WTC11 (cell line): ENCODE data around the gene ERMP1. TPM values are rescaled to one million over a fixed set of nuclear protein-coding genes. Genes with fewer than 3 reads are reported as not detected.

Source experiments
- ATAC-seq: fragments of 200-7000 bp; cut with Tn5 transposase; 2 replicates; pipeline ENCODE4 v1.10.0; 2021; ENCODE audit warnings: mild to moderate bottlenecking, moderate library complexity
- CTCF ChIA-PET: fragments of 300-600 bp; sonication (Branson Sonifier 250); formaldehyde crosslinking; loops from one replicate; lab custom pipeline; 2021; ENCODE audit warnings: antibody characterized with exemption; lab: Charles Lee
- POLR2A ChIA-PET: fragments of 350-600 bp; sonication (Branson Sonifier 250); formaldehyde crosslinking; loops from one replicate; lab custom pipeline; 2021; ENCODE audit warnings: antibody characterized with exemption; lab: Charles Lee
- DNase-seq: peaks from one replicate; pipeline ENCODE4 v3.0.0; 2021; ENCODE audit warnings: low spot score
- H3K27ac Mint-ChIP-seq: 2 replicates; pipeline ENCODE4 v1.8.0; 2021; ENCODE audit warnings: mixed read lengths
- H3K27me3 Mint-ChIP-seq: 2 replicates; pipeline ENCODE4 v1.8.0; 2021; ENCODE audit warnings: low read depth, mild to moderate bottlenecking, moderate library complexity, mixed read lengths
- H3K36me3 Mint-ChIP-seq: 2 replicates; pipeline ENCODE4 v1.8.0; 2021; ENCODE audit warnings: mixed read lengths
- H3K4me1 Mint-ChIP-seq: 2 replicates; pipeline ENCODE4 v1.8.0; 2022; ENCODE audit warnings: mixed read lengths
- H3K4me3 Mint-ChIP-seq: 2 replicates; pipeline ENCODE4 v1.8.0; 2021; ENCODE audit warnings: mild to moderate bottlenecking, moderate library complexity, mixed read lengths
- H3K9me3 Mint-ChIP-seq: 2 replicates; pipeline ENCODE4 v1.8.0; 2021; ENCODE audit warnings: mixed read lengths
- CREM ChIP-seq: sonication (generic); formaldehyde crosslinking; IDR thresholded peaks from 2 replicates; pipeline ENCODE4 v1.8.1; 2022; ENCODE audit warnings: mild to moderate bottlenecking, missing genetic modification reagents, moderate library complexity
- ETV6 ChIP-seq: sonication (generic); formaldehyde crosslinking; IDR thresholded peaks from 2 replicates; pipeline ENCODE4 v1.8.1; 2022; ENCODE audit warnings: mild to moderate bottlenecking, missing genetic modification reagents
- FOXJ3 ChIP-seq: sonication (generic); formaldehyde crosslinking; IDR thresholded peaks from 2 replicates; pipeline ENCODE4 v1.9.0; 2021; ENCODE audit warnings: missing genetic modification reagents, mild to moderate bottlenecking, borderline replicate concordance
- FOXK1 ChIP-seq: sonication (generic); formaldehyde crosslinking; IDR thresholded peaks from 2 replicates; pipeline ENCODE4 v1.8.0; 2022; ENCODE audit warnings: mild to moderate bottlenecking, moderate library complexity, missing genetic modification reagents
- FOXP1 ChIP-seq: sonication (generic); formaldehyde crosslinking; IDR thresholded peaks from 2 replicates; pipeline ENCODE4 v1.8.0; 2022; ENCODE audit warnings: missing genetic modification reagents, mild to moderate bottlenecking, moderate library complexity, borderline replicate concordance
- GTF2I ChIP-seq: fragments of 250-450 bp; sonication (Bioruptor Pico); conservative IDR thresholded peaks from 2 replicates; pipeline ENCODE4 v1.4.0; 2021; ENCODE audit warnings: mild to moderate bottlenecking
- KAT7 ChIP-seq: sonication (generic); formaldehyde crosslinking; IDR thresholded peaks from 2 replicates; pipeline ENCODE4 v1.8.1; 2023; ENCODE audit warnings: missing genetic modification reagents, mild to moderate bottlenecking, borderline replicate concordance
- MXD4 ChIP-seq: fragments of 250-450 bp; sonication (Bioruptor Pico); IDR thresholded peaks from 2 replicates; pipeline ENCODE4 v1.8.0; 2021; ENCODE audit warnings: mild to moderate bottlenecking, moderate library complexity, borderline replicate concordance
- NFE2L1 ChIP-seq: sonication (generic); formaldehyde crosslinking; IDR thresholded peaks from 2 replicates; pipeline ENCODE4 v1.8.1; 2023; ENCODE audit warnings: missing genetic modification reagents
- NFYB ChIP-seq: sonication (generic); formaldehyde crosslinking; conservative IDR thresholded peaks from 2 replicates; pipeline ENCODE4 v1.8.0; 2022; ENCODE audit warnings: low read depth, missing genetic modification reagents
- NR2C2 ChIP-seq: sonication (generic); formaldehyde crosslinking; IDR thresholded peaks from 2 replicates; pipeline ENCODE4 v1.8.0; 2022; ENCODE audit warnings: mild to moderate bottlenecking, missing genetic modification reagents
- OVOL2 ChIP-seq: fragments of 250-450 bp; sonication (Bioruptor Pico); IDR thresholded peaks from 2 replicates; pipeline ENCODE4 v1.9.0; 2021; ENCODE audit warnings: mild to moderate bottlenecking, borderline replicate concordance
- PRRX2 ChIP-seq: fragments of 250-450 bp; sonication (Bioruptor Pico); IDR thresholded peaks from 2 replicates; pipeline ENCODE4 v1.8.0; 2021; ENCODE audit warnings: mild to moderate bottlenecking
- SMAD4 ChIP-seq: sonication (generic); formaldehyde crosslinking; IDR thresholded peaks from 2 replicates; pipeline ENCODE4 v1.8.0; 2022; ENCODE audit warnings: mild to moderate bottlenecking, missing genetic modification reagents
- TEAD4 ChIP-seq: sonication (generic); formaldehyde crosslinking; IDR thresholded peaks from 2 replicates; pipeline ENCODE4 v1.8.0; 2022; ENCODE audit warnings: mild to moderate bottlenecking, missing genetic modification reagents
- ZBTB21 ChIP-seq: sonication (generic); formaldehyde crosslinking; IDR thresholded peaks from 2 replicates; pipeline ENCODE4 v1.8.1; 2023; ENCODE audit warnings: mild to moderate bottlenecking, missing genetic modification reagents, borderline replicate concordance
- ZNF219 ChIP-seq: sonication (generic); formaldehyde crosslinking; IDR thresholded peaks from 2 replicates; pipeline ENCODE4 v1.8.0; 2023; ENCODE audit warnings: missing genetic modification reagents, mild to moderate bottlenecking, borderline replicate concordance
- ZNF416 ChIP-seq: fragments of 250-450 bp; sonication (Bioruptor Pico); IDR thresholded peaks from 2 replicates; pipeline ENCODE4 v1.9.0; 2021; ENCODE audit warnings: mild to moderate bottlenecking, inconsistent platforms
- ZNF671 ChIP-seq: fragments of 250-450 bp; sonication (Bioruptor Pico); IDR thresholded peaks from 2 replicates; pipeline ENCODE4 v1.8.0; 2021; ENCODE audit warnings: mild to moderate bottlenecking
- total RNA-seq: library from RNA; stranded (reverse); gene quantifications from 3 replicates; pipeline ENCODE4 v1.2.3, GENCODE V29; 2021
- TF ChIP-seq, protein P1 (sequence below): sonication (generic); formaldehyde crosslinking; IDR thresholded peaks from 2 replicates; pipeline ENCODE4 v1.8.0; 2022; ENCODE audit warnings: mild to moderate bottlenecking, missing genetic modification reagents
- TF ChIP-seq, protein P2 (sequence below): fragments of 250-450 bp; sonication (Bioruptor Pico); IDR thresholded peaks from 2 replicates; pipeline ENCODE4 v1.9.0; 2021; ENCODE audit warnings: moderate library complexity, mild to moderate bottlenecking, inconsistent platforms, borderline replicate concordance
- TF ChIP-seq, protein P3 (sequence below): fragments of 250-450 bp; sonication (Bioruptor Pico); IDR thresholded peaks from 2 replicates; pipeline ENCODE4 v1.9.0; 2021; ENCODE audit warnings: mild to moderate bottlenecking
- TF ChIP-seq, protein P4 (sequence below): sonication (generic); formaldehyde crosslinking; IDR thresholded peaks from 2 replicates; pipeline ENCODE4 v1.8.1; 2023; ENCODE audit warnings: mild to moderate bottlenecking, missing genetic modification reagents
- TF ChIP-seq, protein P5 (sequence below): sonication (generic); formaldehyde crosslinking; IDR thresholded peaks from 2 replicates; pipeline ENCODE4 v1.8.0; 2022; ENCODE audit warnings: mild to moderate bottlenecking, missing genetic modification reagents
- TF ChIP-seq, protein P6 (sequence below): sonication (generic); formaldehyde crosslinking; IDR thresholded peaks from 2 replicates; pipeline ENCODE4 v1.8.0; 2022; ENCODE audit warnings: mild to moderate bottlenecking, missing genetic modification reagents
- TF ChIP-seq, protein P7 (sequence below): sonication (generic); formaldehyde crosslinking; IDR thresholded peaks from 2 replicates; pipeline ENCODE4 v1.8.1; 2022; ENCODE audit warnings: low read depth, mild to moderate bottlenecking, moderate library complexity, missing genetic modification reagents, borderline replicate concordance
- TF ChIP-seq, protein P8 (sequence below): sonication (generic); formaldehyde crosslinking; IDR thresholded peaks from 2 replicates; pipeline ENCODE4 v1.8.0; 2023; ENCODE audit warnings: missing genetic modification reagents

ERMP1 gene
- total RNA-seq, 1 experiment from 2014 or later, result 25.4 TPM

DNA sequence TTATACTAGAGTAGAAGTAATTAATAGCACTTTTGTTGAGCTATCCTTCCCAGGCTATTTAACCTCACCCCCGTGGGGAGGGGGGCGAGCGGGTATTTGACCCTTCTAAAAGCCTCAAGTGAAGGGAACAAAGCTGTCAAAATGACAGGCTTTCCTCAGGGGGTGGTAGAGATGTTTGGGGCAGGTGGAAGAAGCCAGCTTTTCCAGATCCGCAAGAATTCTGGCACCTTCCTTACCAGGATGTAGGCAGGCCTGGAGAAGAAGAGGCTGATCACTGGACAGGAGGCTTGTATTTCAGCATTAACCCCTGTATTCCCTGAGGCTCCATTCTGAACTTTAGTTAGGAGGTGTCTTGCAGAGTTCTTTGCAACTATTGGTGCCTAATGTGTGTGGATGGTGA lies 31.5 kb upstream of the ERMP1 start:
- H3K36me3 Mint-ChIP-seq, result no peaks in the 10 kb centered on the region
- no peak overlapping the region for H3K27ac Mint-ChIP-seq
- ChIA-PET CTCF (interaction anchor here (1.5 to 1.9 kb wide), 3 partner anchors 22 to 190 kb away, joined by 6 to 7 read pairs (median 6); partner anchors contain the start of gene ERMP1), POLR2A (no interaction called here)
- no peaks in the 10 kb centered on the region for H3K9me3 Mint-ChIP-seq
- DNase-seq, result no peak
- no peaks in the 10 kb centered on the region for H3K27me3 Mint-ChIP-seq
- H3K4me1 Mint-ChIP-seq, result peaks cover 5% of the 10 kb centered on the region
- TF ChIP-seq ETV6 (CRISPR knock-in tag) (no peak), ZNF416 (CRISPR knock-in tag) (no peak), ZNF219 (no peak), KAT7 (CRISPR knock-in tag) (no peak), PRRX2 (CRISPR knock-in tag) (no peak), ZNF671 (no peak), OVOL2 (CRISPR knock-in tag) (no peak), NFYB (CRISPR knock-in tag) (no peak), FOXK1 (CRISPR knock-in tag) (no peak), FOXP1 (CRISPR knock-in tag) (no peak), NFE2L1 (CRISPR knock-in tag) (no peak), TEAD4 (no peak), SMAD4 (CRISPR knock-in tag) (no peak), GTF2I (CRISPR knock-in tag) (no peak)
- TF ChIP-seq, protein P1, sequence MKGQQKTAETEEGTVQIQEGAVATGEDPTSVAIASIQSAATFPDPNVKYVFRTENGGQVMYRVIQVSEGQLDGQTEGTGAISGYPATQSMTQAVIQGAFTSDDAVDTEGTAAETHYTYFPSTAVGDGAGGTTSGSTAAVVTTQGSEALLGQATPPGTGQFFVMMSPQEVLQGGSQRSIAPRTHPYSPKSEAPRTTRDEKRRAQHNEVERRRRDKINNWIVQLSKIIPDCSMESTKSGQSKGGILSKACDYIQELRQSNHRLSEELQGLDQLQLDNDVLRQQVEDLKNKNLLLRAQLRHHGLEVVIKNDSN (CRISPR knock-in tag), result no peak
- TF ChIP-seq, protein P2, sequence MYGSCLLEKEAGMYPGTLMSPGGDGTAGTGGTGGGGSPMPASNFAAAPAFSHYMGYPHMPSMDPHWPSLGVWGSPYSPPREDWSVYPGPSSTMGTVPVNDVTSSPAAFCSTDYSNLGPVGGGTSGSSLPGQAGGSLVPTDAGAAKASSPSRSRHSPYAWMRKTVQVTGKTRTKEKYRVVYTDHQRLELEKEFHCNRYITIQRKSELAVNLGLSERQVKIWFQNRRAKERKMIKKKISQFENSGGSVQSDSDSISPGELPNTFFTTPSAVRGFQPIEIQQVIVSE (CRISPR knock-in tag), result no peak
- TF ChIP-seq, protein P3, sequence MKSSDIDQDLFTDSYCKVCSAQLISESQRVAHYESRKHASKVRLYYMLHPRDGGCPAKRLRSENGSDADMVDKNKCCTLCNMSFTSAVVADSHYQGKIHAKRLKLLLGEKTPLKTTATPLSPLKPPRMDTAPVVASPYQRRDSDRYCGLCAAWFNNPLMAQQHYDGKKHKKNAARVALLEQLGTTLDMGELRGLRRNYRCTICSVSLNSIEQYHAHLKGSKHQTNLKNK, result no peak
- TF ChIP-seq, protein P4, sequence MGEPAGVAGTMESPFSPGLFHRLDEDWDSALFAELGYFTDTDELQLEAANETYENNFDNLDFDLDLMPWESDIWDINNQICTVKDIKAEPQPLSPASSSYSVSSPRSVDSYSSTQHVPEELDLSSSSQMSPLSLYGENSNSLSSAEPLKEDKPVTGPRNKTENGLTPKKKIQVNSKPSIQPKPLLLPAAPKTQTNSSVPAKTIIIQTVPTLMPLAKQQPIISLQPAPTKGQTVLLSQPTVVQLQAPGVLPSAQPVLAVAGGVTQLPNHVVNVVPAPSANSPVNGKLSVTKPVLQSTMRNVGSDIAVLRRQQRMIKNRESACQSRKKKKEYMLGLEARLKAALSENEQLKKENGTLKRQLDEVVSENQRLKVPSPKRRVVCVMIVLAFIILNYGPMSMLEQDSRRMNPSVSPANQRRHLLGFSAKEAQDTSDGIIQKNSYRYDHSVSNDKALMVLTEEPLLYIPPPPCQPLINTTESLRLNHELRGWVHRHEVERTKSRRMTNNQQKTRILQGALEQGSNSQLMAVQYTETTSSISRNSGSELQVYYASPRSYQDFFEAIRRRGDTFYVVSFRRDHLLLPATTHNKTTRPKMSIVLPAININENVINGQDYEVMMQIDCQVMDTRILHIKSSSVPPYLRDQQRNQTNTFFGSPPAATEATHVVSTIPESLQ (CRISPR knock-in tag), result no peak
- H3K4me3 Mint-ChIP-seq, result no peak overlapping the region
- no peak for ATAC-seq

DNA sequence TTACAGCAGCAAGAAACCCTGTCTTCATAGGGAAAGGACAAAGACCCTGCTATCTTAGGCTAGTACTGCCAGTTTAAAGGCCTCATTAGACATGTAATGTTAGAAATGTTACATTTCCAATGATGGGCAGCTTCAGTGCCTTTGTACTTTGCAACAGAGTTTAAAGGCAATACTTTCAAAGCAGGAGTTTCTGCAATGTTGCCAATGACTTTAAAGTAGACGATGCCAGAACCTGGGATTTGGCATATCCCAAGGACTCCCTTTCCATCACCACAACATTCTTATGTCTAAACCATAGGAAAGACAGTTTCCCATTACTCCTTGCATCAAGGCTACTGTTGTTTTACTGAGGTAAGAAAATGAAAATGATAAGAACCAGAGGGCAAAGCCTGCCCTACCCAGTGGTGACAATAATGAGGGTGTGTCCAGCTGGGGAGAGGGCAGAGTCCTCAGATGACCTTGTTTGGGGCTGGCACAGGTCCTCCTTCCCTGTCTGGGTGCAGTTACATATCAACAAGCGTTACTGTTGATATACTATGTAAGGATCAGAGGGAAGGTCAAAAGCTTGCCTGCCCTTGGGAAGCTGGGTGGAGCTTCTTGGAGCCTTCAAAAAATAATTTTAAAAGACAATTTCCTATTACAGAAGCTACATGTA lies 30.3 kb upstream of the ERMP1 start:
- H3K4me1 Mint-ChIP-seq, result peaks cover 5% of the 10 kb centered on the region
- POLR2A ChIA-PET, result no interaction called here
- no peaks in the 10 kb centered on the region for H3K9me3 Mint-ChIP-seq
- CTCF ChIA-PET, result interaction anchor here (1.5 to 1.9 kb wide), 2 partner anchors 23 to 31 kb away, joined by 6 to 7 read pairs; partner anchors contain the start of gene ERMP1
- H3K27ac Mint-ChIP-seq, result no peak overlapping the region
- ATAC-seq (no peak), DNase-seq (no peak)
- no peaks in the 10 kb centered on the region for H3K27me3 Mint-ChIP-seq
- no peaks in the 10 kb centered on the region for H3K36me3 Mint-ChIP-seq
- no peak overlapping the region for H3K4me3 Mint-ChIP-seq
- TF ChIP-seq SMAD4 (CRISPR knock-in tag) (no peak), CREM (CRISPR knock-in tag) (no peak), FOXP1 (CRISPR knock-in tag) (no peak), MXD4 (CRISPR knock-in tag) (no peak), ZNF416 (CRISPR knock-in tag) (no peak), NR2C2 (CRISPR knock-in tag) (no peak), ETV6 (CRISPR knock-in tag) (no peak), FOXJ3 (CRISPR knock-in tag) (no peak), ZBTB21 (CRISPR knock-in tag) (no peak), FOXK1 (CRISPR knock-in tag) (no peak)
- TF ChIP-seq, protein P5, sequence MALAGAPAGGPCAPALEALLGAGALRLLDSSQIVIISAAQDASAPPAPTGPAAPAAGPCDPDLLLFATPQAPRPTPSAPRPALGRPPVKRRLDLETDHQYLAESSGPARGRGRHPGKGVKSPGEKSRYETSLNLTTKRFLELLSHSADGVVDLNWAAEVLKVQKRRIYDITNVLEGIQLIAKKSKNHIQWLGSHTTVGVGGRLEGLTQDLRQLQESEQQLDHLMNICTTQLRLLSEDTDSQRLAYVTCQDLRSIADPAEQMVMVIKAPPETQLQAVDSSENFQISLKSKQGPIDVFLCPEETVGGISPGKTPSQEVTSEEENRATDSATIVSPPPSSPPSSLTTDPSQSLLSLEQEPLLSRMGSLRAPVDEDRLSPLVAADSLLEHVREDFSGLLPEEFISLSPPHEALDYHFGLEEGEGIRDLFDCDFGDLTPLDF (CRISPR knock-in tag), result no peak
- TF ChIP-seq, protein P6, sequence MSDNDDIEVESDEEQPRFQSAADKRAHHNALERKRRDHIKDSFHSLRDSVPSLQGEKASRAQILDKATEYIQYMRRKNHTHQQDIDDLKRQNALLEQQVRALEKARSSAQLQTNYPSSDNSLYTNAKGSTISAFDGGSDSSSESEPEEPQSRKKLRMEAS, result no peak
- TF ChIP-seq, protein P7, sequence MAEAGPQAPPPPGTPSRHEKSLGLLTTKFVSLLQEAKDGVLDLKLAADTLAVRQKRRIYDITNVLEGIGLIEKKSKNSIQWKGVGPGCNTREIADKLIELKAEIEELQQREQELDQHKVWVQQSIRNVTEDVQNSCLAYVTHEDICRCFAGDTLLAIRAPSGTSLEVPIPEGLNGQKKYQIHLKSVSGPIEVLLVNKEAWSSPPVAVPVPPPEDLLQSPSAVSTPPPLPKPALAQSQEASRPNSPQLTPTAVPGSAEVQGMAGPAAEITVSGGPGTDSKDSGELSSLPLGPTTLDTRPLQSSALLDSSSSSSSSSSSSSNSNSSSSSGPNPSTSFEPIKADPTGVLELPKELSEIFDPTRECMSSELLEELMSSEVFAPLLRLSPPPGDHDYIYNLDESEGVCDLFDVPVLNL, result no peak
- TF ChIP-seq, protein P8, sequence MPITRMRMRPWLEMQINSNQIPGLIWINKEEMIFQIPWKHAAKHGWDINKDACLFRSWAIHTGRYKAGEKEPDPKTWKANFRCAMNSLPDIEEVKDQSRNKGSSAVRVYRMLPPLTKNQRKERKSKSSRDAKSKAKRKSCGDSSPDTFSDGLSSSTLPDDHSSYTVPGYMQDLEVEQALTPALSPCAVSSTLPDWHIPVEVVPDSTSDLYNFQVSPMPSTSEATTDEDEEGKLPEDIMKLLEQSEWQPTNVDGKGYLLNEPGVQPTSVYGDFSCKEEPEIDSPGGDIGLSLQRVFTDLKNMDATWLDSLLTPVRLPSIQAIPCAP (CRISPR knock-in tag), result no peak
